GM19099 (cell line): ENCODE results near the gene DGCR2.

Experiments
- POLR2A ChIP-seq: IDR thresholded peaks from 3 replicates; pipeline ENCODE4 v1.6.1; 2011; ENCODE audit warnings: low read depth; ENCODE audit not compliant: insufficient read length; ENCODE audit errors: extremely low read depth

The DGCR2 gene

GRCh38 chr22:19086417-19086816 lies 35.8 kb downstream of the DGCR2 start:
- no peak for TF ChIP-seq POLR2A

DNA sequence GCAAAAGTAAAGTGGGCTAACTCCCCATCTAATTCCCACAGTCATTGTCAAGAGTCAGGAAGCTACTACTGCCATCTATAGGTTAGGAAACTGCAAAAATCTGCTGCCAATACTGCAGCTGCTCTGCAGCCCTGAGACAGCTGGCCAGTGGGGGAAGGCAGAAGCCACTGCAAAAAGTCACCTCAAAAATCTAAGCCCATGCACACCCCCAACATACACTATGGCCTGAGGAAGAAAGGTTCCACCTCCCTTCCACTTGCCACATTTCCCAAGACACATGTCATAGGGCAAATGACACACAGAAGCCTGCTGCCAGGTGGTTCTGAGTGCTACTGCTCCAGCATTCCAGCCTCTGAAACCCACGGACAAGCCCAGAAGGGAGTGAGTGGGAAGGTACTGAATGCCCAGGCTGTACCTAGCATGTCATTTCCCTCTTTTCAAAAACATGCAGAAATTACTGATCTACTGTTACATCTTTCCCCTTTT lies 36.9 kb downstream of the DGCR2 start:
- TF ChIP-seq POLR2A: no peak

- no peak for TF ChIP-seq POLR2A
Measured at GRCh38 chr22:19082793-19083192, 39.4 kb downstream of the DGCR2 start.

DNA sequence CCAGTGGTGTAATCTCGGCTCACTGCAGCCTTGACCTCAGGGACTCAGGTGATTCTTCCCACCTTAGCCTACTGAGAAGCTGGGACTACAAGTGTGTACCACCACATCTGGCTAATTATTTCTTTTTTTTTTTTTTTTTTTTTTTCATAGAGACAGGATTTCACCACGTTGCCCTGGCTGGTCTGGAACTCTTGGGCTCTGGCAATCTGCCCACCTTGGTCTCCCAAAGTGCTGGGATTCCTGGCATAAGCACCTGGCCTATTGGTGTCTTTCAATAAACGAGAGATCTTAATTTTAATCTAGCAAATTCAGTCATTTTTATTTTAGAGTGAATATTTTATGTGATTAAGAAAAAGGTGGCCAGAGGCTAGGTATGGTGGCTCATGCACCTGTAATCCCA lies 40.1 kb downstream of the DGCR2 start:
- TF ChIP-seq POLR2A: no peak

DNA sequence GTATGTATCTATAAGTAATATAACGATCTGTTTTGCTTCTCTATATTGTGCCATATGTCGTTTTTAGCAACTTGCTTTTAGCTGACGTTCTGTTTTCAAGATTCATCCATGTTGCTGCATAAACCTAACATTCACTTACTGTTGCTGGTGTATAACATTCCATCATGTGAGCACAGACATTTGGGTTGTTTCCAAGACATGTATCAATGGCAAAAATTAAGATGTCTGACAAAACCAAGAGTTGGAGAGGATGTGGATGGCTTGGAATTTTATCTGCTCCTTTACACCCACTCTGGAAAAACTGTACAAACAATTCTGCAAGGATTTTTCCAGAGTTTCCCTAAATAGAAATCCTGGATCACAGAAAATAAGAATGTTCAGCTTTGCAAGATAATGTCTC lies 40.9 kb downstream of the DGCR2 start:
- TF ChIP-seq POLR2A: no peak

GRCh38 chr22:19080853-19081252 lies 41.4 kb downstream of the DGCR2 start:
- no peak for TF ChIP-seq POLR2A

DNA sequence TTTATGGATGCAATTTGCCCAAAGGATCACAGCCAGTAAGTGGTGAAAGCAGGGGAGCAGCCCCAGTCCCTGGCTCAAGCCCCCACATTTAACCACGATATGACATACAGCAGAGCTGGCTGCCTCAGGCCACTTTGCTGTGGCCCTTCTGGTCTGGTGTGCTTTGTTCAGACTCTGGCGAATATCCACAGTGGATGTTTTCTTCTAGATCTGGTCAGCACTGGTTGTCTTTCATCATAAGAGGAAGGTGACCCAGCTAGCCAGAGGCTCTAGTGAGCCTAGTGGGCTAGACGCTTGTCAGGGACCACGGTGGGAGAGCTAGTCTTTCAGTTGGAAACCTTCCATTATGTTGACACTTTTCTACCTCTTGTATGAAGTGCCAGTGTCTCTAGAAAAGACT lies 42.5 kb downstream of the DGCR2 start:
- no peak for TF ChIP-seq POLR2A

DNA sequence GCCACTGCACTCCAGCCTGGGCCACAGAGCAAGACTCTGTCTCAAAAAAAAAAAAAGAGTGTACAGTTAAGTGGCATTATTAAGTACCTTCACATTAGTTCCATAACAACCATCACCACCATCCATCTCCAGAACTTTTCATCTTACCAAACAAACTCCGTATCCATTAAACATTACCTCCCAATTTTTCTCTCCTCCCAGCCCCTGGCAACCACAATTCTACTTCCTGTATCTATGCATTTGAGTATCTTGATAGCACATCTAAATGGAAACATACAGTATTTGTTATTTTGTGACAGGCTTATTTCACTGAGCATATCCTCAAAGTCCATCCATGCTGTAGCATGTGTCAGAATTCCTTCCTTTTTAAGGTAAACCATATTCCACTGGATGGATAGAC lies 46.8 kb downstream of the DGCR2 start:
- TF ChIP-seq POLR2A: no peak

GRCh38 chr22:19070397-19071169 lies 51.6 kb downstream of the DGCR2 start:
- no peak for TF ChIP-seq POLR2A

- TF ChIP-seq POLR2A: no peak
Measured at GRCh38 chr22:19069451-19069850, 52.8 kb downstream of the DGCR2 start.

GRCh38 chr22:19068784-19069271 lies 53.4 kb downstream of the DGCR2 start:
- no peak for TF ChIP-seq POLR2A

- no peak for TF ChIP-seq POLR2A
Measured at GRCh38 chr22:19067696-19068348, 54.4 kb downstream of the DGCR2 start.

DNA sequence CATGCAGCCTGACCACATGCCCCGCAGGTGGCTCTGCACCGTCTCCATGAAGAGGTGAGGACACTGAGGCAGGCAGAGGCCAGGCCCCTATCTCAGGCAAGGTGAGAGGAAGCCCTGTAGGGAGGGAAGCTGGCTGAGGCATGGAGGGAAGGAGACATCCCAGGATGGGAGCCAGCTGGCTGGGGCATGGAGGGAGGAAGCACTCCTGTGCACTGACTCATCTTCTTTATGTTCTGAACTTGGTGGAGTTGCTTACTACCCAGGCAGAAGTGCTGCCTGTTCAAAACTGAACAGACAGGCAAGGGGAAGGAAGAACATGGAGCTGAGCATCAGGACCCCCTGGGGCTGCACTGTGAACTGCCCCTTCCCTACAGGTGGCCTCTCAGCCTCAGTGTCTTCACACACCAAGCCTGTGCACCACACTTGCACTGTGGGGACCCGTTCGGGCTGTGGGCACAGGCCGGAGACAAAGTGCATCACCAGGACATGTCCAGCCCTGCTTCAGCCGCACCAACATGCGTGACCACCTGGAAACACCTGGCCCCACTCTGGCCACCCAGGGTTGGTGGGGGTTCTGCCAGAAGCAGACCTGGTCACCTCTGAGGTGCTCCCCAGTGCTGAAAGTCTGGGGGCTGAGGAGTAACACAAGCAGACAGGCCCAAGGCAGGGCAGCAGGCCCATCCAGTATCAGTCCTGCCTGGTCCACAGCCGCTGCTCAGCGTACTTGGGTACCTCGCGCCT lies 55.5 kb downstream of the DGCR2 start:
- TF ChIP-seq POLR2A: no peak

GRCh38 chr22:19065929-19066328 lies 56.3 kb downstream of the DGCR2 start:
- TF ChIP-seq POLR2A: no peak

DNA sequence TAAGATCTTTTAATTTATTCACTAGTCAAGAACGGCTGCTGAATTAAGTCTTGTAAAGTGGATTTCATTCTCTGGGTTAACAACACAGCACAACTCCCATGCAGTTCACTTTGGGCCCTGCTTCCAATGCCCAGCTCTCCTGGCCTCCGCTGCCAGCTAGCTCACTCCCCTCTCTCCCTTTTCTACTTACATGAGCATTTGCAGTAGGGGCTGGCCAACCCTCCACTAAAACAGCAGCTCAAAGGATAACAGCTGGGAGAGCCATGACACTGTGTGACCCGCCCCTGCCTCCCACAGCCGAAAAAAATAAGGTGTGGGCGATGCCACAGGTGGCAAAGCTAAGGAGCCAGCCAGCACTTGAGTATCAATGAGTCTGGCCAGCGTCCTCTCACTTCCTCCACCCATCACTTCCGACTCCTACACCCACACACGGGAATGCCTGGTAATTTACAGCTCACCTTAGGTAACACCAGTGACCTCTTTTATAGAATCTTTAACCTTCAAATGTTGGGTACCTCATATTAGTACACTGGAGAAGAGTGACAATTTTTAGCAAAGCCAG lies 56.8 kb downstream of the DGCR2 start:
- no peak for TF ChIP-seq POLR2A

DNA sequence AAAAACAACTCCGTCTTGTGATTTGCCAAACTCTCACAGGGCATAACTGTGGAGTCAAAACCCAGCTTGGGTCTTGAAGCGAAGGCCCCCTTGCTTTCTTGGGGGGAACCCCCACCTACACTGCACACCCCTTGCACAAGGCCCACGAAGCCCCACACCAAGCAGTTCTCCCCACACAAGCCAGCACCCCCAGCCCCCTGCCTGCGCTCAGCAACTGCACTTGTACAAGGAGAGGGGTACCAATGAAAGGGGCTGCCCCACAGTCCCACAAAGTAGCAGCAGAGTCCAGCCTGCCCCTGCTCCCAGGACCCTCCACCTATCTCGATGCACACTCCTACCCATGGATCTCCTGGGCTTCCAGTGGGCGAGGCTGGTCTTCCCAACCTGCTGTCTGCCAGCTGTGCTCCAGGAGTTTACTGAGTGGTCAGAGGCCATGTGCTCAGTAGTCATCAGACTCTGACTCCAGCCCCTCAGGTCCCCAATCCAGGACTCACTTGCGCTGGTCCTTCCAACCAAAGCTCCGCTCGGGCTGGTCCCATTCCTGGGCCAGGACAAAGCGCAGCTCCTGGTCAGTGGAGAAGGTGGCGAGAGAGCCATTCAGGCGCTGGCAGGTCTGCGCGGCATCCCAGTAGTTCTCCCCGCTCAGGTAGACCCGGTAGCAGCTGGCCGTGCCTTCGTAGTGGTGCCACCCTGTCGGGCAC lies 57.7 kb downstream of the DGCR2 start:
- TF ChIP-seq POLR2A: no peak
